HG03175 (cell line): ENCODE data around the gene NISCH.

Source experiments
- ATAC-seq: cut with Tn5 transposase; IDR thresholded peaks from one replicate; pipeline ENCODE4 v1.9.1; 2021; ENCODE audit warnings: mild to moderate bottlenecking, moderate library complexity; ENCODE audit not compliant: unreplicated experiment

NISCH gene

DNA sequence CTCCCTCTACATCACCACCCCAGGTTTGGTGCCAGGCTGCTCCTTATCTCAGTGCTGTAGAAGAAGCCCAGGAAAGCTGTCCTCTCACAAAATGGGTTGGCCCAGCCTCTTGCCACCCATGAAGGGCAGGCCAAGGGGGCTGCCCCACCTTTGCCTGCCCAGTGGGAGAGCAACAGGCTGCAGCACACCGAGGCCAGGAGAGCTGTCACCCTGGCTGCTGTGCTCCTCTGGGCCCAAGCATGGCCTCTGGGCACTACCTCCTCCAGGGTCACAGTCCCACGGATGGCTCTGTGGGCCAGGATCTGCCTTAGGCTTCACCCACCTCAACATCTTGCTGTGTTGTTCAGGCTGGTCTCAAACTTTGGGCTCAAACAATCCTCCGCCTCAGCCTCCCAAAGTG, 33.3 kb downstream of the NISCH start:
- no peak for ATAC-seq

DNA sequence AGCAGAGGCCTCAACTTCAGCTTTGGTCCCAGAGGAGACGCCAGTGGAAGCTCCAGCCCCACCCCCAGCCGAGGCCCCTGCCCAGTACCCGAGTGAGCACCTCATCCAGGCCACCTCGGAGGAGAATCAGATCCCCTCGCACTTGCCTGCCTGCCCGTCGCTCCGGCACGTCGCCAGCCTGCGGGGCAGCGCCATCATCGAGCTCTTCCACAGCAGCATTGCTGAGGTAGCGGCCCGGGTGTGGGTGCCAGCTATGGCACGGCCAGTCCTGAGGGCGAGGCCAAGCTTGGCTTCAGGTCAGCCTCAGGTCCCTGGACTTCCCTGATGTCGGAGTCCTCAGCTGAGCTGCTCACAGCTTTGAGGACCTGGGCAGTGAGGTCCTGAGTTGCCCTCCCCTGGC, 34.0 kb downstream of the NISCH start:
- ATAC-seq = no peak

DNA sequence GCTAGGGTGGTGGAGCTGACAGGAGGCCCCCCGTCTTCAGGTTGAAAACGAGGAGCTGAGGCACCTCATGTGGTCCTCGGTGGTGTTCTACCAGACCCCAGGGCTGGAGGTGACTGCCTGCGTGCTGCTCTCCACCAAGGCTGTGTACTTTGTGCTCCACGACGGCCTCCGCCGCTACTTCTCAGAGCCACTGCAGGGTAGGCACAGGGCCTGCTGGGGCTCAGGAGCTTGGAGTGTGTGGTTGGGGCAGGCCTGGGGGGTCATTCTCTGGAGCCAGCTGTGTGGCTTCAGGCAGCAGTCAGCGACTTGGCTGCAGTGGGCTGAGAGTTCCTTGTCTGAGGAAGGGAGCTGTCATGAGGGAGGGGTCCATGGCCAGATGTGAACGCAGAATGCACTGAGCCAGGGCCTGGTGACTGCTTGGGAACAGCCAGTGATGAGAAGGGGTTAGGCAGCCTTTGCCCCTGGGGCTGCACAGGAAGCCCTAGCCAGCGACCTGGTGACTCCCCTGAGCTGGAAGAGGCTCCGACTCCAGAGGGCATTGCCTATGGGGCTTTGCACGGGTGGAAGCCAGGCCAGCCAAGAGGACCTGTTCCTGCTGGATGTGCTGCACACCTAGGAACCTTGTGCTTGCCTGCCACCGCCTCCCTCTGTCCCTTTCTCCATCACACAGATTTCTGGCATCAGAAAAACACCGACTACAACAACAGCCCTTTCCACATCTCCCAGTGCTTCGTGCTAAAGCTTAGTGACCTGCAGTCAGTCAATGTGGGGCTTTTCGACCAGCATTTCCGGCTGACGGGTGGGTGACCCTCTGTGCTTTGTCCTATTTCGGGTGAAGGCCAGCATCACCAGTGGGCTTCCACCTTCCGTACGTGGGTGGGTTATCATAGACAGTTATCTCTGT, 34.9 kb downstream of the NISCH start:
- ATAC-seq = no peak

DNA sequence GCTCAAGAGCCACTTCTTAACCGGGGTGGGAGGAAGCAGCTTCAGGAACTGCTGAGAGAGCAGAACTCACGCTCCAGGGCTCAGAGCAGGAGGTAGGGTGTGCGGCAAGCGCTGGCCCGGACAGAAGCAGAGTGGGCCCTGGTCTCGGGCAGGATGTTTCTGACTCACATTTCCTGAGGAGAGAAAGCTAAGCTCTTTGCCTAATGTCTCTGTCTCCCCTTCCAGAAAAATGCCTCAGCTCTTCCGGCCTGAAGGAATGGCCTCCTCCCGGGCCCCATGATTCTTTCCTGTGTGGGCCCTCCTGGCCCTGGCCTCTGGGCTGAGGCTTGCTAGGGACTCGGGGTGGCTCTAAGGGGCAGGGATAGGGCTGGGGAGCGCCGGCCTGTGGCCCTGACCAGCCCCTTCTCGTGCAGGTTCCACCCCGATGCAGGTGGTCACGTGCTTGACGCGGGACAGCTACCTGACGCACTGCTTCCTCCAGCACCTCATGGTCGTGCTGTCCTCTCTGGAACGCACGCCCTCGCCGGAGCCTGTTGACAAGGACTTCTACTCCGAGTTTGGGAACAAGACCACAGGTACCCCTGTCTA, 35.6 kb downstream of the NISCH start:
- no peak for ATAC-seq

DNA sequence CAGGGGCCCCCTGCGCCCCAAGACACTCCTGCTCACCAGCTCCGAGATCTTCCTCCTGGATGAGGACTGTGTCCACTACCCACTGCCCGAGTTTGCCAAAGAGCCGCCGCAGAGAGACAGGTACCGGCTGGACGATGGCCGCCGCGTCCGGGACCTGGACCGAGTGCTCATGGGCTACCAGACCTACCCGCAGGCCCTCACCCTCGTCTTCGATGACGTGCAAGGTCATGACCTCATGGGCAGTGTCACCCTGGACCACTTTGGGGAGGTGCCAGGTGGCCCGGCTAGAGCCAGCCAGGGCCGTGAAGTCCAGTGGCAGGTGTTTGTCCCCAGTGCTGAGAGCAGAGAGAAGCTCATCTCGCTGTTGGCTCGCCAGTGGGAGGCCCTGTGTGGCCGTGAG, 36.7 kb downstream of the NISCH start:
- no peak for ATAC-seq

DNA sequence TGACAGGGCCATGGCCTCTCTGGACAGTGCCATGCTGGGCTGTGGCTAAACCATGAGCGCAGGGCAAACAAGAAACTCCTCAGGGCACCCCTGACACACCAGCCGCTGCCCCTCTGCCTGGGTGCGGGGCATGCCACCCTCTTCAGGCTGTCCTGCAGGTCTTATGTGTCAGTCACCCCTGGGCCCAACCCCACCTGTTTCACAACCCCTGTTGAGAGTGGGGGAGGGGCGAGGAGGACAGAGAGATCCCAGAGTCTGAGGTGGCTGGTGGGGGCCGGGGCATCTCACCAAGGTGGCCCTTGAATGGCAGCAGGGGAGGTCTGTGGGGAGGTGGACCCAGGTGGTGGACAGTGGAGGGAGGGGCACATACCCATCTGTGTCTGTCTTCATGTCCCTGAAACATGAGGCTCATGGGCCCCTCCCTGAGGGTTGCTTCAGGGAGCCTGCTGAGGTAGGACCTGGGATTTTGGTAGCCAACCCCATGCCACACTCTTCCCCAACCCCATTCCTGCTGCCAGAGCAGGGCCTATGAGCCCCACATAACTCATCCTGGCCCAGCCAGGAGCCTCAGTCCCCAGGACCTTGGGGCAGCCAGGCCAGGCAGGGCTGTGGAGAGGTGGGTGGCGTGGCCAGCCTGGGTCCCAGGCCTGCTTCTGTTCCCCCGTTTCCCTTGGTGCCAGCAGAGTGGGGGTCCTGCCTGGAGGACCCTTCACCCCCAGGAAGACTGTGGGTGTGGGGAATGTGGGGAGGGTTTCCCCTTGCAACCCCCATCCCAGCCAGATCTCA, 38.0 kb downstream of the NISCH start:
- ATAC-seq = no peak

DNA sequence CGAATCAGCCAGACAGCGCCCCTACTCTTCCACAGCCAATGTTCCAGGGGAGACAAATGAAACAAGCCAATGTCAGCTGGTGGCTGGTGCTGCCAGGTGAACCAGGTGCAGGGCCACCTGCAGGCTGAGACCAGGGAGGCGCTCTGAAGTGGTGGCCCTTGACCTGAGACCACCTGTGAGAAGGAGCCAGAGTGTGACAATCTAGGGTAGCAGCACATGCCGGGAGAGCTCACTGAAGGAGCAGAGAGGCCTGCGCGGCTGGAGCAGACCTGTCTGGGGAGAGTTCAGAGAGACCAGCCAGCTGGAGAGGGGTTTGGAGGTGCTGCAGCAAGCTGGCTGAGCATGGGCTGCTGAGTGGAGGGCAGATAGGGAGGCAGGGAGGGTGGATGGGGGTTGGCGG, 39.0 kb downstream of the NISCH start:
- ATAC-seq = no peak

DNA sequence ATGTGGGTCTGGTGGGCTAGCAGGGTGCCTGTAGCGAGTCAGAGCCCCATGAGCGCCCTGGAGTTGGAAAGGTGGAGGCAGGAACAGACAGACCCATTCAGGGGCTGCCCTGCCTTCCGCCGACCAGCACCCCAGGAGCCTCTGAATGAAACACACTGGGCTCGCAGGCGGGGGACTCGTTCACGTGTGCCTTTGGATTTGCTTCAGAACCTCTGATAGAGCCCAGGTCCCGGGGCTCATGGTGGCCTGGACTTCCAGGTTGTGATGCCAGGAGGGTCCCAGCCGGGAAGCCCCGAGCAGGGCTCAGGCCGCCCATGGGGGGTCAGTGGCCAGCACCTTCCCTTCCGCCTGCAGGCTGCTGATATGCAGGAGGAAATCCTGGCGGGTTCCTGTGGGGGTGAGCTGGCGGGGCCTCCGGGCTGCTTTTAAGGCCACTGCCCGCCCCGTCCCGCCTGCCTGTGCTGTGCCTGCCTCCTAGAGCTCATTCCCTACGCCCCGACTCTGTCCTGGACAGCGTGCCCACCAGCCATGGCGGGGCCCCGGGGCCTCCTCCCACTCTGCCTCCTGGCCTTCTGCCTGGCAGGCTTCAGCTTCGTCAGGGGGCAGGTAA, 39.6 kb downstream of the NISCH start, which contains the start of gene STAB1:
Gene STAB1 (plus strand): TSS at position 453 of the 610 bp plus-strand sequence. CDS start 76 bp downstream, at position 529.
- no peak for ATAC-seq

DNA sequence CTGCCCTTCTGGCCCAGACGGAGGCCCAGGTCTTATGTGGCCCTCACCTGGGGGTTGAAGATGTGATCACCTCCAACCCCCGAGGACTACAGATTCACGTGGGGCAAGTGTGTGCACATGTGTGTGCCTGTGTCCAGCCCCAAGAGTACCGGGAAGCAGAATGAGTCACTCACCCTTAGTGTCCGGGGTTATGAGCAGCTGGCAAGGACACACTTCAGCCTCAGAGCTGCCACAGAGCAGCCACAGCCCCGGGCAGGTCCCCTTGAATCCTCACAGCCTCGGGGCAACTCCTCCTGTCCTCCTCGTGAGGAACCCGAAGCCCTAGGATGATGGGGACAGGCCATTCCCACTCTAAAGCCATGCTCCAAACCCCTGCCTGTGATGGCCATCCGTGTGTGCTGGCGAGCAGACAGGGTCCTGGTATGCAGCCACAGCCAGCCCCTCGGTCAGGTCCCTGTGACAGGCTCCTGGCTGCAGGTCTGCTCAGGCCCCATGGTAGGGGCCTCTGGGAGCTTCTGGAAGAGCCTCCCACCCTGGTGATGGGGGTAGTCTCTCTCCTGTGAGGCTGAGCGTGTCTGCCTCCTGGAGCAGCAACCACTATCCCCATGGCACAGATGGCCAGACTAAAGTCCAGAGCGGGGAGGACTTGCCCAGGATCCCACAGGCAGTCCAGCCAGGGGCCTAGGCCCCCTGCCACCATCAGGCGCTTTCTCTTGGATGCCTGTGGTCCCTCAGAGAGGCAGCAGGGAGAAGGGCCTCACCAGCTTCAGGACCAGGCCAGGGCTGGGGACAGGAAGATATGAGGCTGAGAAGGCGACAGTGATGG, 40.6 kb downstream of the NISCH start:
- ATAC-seq = no peak

DNA sequence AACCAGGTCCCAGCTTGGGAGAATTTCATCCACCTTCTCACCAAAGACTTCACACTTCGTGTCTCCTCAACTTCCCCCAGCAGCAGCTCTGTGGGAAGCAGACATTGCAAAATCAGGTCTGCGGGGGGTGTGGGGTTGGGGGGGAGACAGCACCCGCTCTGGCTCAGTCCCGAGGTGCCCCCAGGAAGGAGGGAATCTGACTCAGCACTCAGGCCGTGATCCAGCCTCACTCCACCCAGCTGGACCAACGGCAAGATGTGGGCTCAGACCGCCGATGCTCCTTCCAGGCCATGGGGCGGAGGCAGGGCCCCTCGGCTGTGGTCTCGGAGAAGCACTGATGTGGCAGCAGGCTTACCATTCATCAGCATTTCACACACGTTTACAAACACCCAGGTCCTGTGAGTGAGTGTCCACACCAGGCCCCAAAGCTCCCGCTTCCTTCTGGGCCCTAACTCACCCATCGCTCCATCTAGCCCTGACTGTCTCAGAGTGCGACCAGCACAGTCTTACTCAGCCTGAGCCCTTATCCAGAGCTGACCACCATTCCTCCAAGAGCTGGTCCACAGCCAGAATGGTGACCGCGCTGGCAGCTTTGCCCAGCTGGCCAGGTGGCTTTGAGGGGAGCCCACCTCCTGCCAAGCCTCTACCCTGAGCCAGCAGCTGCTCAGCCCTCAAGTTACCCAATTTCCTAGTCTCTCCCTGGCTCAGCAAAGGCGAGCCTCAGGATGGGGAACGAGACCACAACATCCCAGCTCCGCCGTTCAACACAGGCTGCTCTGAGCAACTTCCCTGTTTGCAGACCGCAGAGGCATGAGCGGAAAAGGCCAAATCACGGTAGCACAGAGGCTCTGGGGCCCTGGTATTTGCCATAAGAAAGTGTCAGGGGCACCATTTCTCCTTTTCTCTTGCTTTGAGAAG, 43.0 kb downstream of the NISCH start:
- no peak for ATAC-seq

DNA sequence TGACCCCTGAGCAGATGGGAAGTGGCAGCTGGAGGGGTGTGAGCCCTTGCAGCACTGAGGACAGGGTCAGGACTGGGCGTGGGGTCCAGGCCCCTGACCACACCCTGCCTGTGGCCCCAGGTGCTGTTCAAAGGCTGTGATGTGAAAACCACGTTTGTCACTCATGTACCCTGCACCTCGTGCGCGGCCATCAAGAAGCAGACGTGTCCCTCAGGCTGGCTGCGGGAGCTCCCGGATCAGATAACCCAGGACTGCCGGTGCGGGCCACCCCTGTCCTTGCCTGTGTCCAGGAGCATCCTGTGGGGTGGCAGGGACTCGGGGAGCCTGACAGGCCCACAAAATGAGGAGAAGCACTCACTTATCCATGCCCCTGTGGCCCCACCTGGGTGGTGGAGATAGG, 45.6 kb downstream of the NISCH start:
- ATAC-seq = no peak

DNA sequence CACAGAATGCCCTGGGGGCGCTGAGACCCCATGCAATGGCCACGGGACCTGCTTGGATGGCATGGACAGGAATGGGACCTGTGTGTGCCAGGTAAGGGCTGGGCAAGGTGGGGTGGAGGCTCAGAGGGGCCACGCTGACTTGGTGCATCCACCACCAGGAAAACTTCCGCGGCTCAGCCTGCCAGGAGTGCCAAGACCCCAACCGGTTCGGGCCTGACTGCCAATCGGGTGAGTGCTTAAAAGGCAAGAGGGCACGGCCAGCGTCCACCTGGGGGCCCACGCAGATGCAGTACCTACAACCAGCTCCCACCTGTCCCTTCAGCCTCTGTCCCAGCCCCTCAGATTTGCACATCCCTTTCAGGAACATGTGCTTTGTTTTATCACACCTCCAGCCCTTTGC, 46.6 kb downstream of the NISCH start:
- ATAC-seq = no peak

DNA sequence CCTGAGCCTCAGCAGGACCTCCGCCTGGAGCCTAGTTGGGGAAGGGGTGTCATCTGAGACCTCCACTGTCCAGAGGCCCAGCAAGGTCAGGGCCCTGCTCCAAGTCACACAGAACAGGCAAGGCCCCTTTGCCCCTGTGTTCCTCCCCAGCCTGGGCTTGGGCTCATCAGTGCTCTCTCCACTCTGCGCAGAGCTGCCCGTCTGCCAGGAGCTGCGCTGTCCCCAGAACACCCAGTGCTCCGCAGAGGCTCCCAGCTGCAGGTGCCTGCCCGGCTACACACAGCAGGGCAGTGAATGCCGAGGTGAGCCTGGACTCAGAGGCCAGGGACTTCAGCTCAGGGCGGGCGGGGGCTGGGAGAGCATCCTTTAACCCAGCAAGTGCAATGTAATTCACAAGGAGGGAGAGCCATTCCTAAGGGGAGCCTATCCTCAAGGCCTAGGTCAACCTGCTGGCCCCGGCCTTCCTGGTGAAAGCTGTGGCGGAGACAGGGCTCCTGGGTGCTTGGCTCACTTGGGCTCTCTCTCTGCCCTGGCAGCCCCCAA, 47.5 kb downstream of the NISCH start:
- ATAC-seq = no peak

DNA sequence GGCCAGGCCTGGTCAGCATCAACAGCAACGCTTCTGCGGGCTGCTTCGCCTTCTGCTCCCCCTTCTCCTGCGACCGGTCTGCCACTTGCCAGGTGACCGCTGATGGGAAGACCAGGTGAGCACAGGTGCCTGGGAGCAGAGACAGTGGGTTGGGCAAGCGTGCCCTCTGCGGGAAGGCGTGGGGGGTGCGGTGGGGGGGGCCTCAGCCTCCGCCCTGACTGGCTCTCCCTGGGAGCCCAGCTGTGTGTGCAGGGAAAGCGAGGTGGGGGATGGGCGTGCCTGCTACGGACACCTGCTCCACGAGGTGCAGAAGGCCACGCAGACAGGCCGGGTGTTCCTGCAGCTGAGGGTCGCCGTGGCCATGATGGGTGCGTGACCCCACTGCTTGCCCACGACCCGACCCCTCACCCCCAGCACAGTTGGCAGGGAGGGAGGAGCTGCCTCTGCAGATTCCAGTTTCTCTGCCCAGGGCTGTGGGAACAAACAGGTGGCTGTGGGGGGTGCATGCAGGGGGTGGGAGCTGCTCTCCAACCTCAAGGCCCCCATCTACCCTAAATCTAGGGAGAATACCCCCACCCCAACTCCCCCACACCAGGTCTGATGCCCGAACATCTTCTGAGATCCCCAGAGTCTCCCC, 48.5 kb downstream of the NISCH start:
- ATAC-seq = no peak

DNA sequence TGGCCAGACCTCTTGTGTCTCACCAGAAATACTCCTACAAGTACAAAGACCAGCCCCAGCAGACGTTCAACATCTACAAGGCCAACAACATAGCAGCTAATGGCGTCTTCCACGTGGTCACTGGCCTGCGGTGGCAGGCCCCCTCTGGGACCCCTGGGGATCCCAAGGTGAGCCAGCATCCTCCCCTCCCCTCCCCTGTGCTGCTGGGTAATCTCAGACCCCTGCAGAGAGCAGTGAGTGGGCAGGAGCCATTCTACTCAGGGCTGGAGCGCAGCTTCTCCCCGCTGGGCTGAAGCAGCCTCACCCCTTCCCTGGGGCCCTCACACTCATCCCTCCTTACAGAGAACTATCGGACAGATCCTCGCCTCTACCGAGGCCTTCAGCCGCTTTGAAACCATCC, 49.6 kb downstream of the NISCH start:
- no peak for ATAC-seq

DNA sequence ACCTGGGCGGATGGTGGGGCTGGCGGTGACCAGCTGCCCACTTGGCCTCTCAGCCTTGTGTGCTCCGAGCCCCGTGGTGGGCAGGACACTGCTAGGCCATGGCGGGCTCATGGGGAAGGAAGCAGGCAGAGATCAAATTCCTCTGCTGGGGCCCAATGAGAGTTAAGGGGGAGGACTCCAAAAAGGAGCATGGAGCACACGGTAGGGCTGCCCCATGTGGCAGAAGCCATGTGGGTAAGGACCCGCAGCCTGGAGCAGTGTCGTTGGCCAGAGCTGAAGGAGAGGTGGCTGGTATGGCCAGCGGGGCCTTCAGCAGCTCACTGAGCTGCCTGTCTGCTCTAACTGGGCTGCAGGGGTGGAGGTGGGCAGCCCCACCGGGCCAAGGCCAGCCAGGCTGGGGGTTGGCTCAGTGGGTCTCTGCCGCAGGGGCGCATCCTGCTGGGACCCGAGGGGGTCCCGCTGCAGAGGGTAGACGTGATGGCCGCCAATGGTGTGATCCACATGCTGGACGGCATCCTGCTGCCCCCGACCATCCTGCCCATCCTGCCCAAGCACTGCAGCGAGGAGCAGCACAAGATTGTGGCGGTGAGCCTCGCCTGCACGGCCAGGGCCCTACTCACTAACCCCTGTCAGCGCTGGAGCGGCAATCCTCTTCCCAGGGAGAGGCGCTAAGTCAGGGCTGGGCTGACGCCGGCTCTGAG, 51.0 kb downstream of the NISCH start:
- no peak for ATAC-seq

DNA sequence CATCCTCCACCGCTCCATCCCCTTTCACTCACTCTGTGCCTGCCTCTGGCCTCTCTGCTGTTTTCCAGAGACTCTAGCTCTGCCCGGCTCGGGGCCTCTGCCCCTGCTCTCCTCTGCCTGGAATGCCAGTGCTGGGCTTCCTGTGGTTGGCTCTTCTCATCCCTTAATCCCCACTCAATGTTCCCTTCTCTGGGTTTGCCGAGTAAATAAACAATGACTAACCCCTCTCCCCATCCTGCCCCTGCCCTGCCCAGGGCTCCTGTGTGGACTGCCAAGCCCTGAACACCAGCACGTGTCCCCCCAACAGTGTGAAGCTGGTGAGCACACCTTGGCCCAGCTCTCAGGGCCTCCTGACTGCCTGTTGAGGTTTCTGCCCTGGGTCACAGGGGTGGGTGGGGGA, 52.0 kb downstream of the NISCH start:
- no peak for ATAC-seq

DNA sequence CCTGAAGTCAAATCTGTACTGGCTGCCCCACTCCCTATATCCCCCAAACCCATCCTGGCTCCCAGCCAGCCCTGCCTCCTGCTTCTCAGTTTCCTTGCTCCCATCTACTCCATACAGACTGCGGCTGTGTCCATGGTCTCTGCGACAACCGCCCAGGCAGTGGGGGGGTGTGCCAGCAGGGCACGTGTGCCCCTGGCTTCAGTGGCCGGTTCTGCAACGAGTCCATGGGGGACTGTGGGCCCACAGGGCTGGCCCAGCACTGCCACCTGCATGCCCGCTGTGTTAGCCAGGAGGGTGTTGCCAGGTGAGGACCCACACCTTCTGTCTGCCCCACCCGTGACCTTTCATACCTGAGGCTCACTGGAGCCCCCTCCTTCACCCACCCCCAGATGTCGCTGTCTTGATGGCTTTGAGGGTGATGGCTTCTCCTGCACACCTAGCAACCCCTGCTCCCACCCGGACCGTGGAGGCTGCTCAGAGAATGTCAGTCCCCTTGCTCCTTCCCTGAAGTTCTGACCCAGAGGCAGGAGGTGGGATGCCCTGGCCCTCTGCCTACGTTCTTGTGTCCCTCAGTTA, 54.4 kb downstream of the NISCH start:
- ATAC-seq = no peak
